Prostate gland (tissue), 2 donors: Measurements from ENCODE around the gene GOLGA8M.
"Not testable (repeated sequence)": the region's sequence is repeated elsewhere in the genome, so short reads cannot be mapped to it uniquely, and the experiment has no call there.

ENCODE experiments used
- POLR2A ChIP-seq: fragments of 450-650 bp; IDR thresholded peaks from one replicate; pipeline ENCODE4 v1.6.1; 2016; ENCODE audit warnings: antibody characterized with exemption, mild to moderate bottlenecking
- TF ChIP-seq, protein P1 (sequence below), 4 experiments: fragments of 200-600 bp in 2 of 4; fragments of 450-650 bp in 2 of 4; sonication (generic) in 2 of 4; IDR thresholded peaks; 1 replicate in 3 of 4; 2 replicates in 1 of 4; pipeline ENCODE4 v1.5.1; 2016 to 2019; ENCODE audit warnings: antibody characterized with exemption in 4 of 4, mild to moderate bottlenecking in 2 of 4, moderate library complexity in 2 of 4

- TF ChIP-seq, protein P1, sequence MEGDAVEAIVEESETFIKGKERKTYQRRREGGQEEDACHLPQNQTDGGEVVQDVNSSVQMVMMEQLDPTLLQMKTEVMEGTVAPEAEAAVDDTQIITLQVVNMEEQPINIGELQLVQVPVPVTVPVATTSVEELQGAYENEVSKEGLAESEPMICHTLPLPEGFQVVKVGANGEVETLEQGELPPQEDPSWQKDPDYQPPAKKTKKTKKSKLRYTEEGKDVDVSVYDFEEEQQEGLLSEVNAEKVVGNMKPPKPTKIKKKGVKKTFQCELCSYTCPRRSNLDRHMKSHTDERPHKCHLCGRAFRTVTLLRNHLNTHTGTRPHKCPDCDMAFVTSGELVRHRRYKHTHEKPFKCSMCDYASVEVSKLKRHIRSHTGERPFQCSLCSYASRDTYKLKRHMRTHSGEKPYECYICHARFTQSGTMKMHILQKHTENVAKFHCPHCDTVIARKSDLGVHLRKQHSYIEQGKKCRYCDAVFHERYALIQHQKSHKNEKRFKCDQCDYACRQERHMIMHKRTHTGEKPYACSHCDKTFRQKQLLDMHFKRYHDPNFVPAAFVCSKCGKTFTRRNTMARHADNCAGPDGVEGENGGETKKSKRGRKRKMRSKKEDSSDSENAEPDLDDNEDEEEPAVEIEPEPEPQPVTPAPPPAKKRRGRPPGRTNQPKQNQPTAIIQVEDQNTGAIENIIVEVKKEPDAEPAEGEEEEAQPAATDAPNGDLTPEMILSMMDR (IDR thresholded peaks at IDR 0.05) = not testable (repeated sequence)
- not testable (repeated sequence) for TF ChIP-seq POLR2A
Observed at GRCh38 chr15:28664575-28664974, 47.6 kb downstream of the GOLGA8M start.
